HG02588 (cell line): ENCODE data around the gene LPO.

Experiments
- ATAC-seq: cut with Tn5 transposase; IDR thresholded peaks from one replicate; pipeline ENCODE4 v1.9.1; 2021; ENCODE audit warnings: mild to moderate bottlenecking, moderate library complexity; ENCODE audit not compliant: unreplicated experiment

LPO gene

GRCh38 chr17:58302919-58303585, 64.7 kb downstream of the LPO start:
- no peak for ATAC-seq

GRCh38 chr17:58303971-58304749, 65.8 kb downstream of the LPO start:
- ATAC-seq = peak; percentile 60

GRCh38 chr17:58304750-58305486, 66.5 kb downstream of the LPO start:
- no peak for ATAC-seq

GRCh38 chr17:58305626-58306025, 67.2 kb downstream of the LPO start:
- ATAC-seq = no peak

- ATAC-seq = no peak
Observed at GRCh38 chr17:58306131-58306951, 68.0 kb downstream of the LPO start.

GRCh38 chr17:58307468-58308172, 69.2 kb downstream of the LPO start:
- ATAC-seq = no peak

- ATAC-seq = no peak
Observed at GRCh38 chr17:58308173-58308984, 70.0 kb downstream of the LPO start.

GRCh38 chr17:58308985-58309917, 70.9 kb downstream of the LPO start:
- no peak for ATAC-seq

GRCh38 chr17:58309918-58310259, 71.5 kb downstream of the LPO start:
- no peak for ATAC-seq

GRCh38 chr17:58310511-58311428, 72.4 kb downstream of the LPO start:
- ATAC-seq = no peak

GRCh38 chr17:58311429-58311894, 73.1 kb downstream of the LPO start:
- ATAC-seq = no peak

GRCh38 chr17:58312021-58312630, 73.7 kb downstream of the LPO start:
- no peak for ATAC-seq

- no peak for ATAC-seq
Observed at GRCh38 chr17:58312829-58313228, 74.4 kb downstream of the LPO start.

GRCh38 chr17:58313815-58314705, 75.7 kb downstream of the LPO start:
- ATAC-seq = no peak

- no peak for ATAC-seq
Observed at GRCh38 chr17:58314706-58315015, 76.3 kb downstream of the LPO start.

GRCh38 chr17:58315281-58315711, 76.9 kb downstream of the LPO start:
- ATAC-seq = no peak
